Panc1 (cell line): ENCODE measurements around the gene PKM.

Experiments used
- CTCF ChIP-seq: fragments of 450-650 bp; IDR thresholded peaks from 2 replicates; pipeline ENCODE4 v1.5.1; 2017; ENCODE audit warnings: mild to moderate bottlenecking
- POLR2AphosphoS5 ChIP-seq: IDR thresholded peaks from 2 replicates; pipeline ENCODE4 v1.6.1; 2012; ENCODE audit warnings: mild to moderate bottlenecking, low read depth, low read length, moderate library complexity
- REST ChIP-seq, 2 experiments: IDR thresholded peaks; 2 replicates each; pipeline ENCODE4 v1.6.1; 2011 to 2012; ENCODE audit warnings: low read depth in 2 of 2, control low read depth in 1 of 2, low read length in 1 of 2, mild to moderate bottlenecking in 1 of 2, moderate library complexity in 1 of 2; ENCODE audit not compliant: insufficient read depth in 1 of 2

- TF ChIP-seq CTCF (no peak), REST (IDR thresholded peaks at IDR 0.05; ENCODE audit: insufficient read depth in 1 of 2, low read depth in 2 of 2, low read length in 1 of 2) (no peak), POLR2AphosphoS5 (no peak)
Measured at GRCh38 chr15:72252663-72253299, 21.8 kb upstream of the PKM start.
